ENCODE results near the gene TRAT1.
A peak's percentile ranks its signal among the peaks of the same experiment; 100 is the strongest.
"Not testable (repeated sequence)": the region's sequence is repeated elsewhere in the genome, so short reads cannot be mapped to it uniquely, and the experiment has no call there.

TRAT1 gene, protein sequence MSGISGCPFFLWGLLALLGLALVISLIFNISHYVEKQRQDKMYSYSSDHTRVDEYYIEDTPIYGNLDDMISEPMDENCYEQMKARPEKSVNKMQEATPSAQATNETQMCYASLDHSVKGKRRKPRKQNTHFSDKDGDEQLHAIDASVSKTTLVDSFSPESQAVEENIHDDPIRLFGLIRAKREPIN

GRCh38 chr3:108822123-108822897, at the start of gene TRAT1:
TSS of gene TRAT1 (plus strand) at chr3:108822786. CDS start at chr3:108822928, 142 bp downstream.
- DNase-seq: no peak

DNA sequence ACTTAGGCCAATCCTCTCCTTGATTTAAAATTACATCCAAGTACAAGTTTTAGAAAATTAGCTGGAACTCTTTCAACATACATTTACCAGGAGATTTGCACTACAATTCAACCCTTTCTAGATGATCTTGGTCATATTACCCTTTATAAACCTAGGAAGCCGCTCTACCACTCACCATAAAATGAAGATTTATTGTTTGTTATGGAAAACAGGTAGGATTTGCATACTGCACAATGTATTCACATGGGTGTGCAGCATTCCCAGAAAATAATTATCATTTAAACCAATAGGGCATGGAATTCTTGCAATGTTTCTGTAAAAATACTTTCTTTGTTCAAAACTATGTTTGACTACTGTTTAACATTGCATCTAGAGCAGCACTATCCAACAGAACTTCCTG, 46.9 kb upstream of the TRAT1 start:
- no peak for DNase-seq

GRCh38 chr3:108779496-108779895, 43.1 kb upstream of the TRAT1 start:
- no peak for DNase-seq

- peak; percentile 21 for DNase-seq
These were observed 42.4 kb upstream of the TRAT1 start for GRCh38 chr3:108780235-108780634.

DNA sequence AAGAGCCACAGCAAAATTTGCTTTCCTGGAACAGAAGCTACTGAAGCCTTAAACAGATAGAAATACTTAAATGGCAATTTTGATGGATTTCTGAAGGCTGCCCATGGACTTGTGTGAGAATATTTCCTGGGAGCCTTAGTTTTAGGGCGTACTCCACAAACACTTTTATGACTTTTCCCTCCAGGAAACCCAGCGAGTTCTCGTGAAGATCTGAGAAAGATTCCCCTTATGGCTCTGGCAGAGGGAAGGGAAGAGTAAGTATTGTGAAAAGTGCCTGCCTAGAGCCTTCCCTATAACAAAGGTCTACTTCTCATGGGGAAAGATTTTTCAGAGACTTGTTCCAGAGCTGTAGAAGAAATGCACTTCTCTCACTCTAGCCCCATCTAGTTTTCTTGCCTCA, 31.1 kb upstream of the TRAT1 start:
- DNase-seq: no peak

DNA sequence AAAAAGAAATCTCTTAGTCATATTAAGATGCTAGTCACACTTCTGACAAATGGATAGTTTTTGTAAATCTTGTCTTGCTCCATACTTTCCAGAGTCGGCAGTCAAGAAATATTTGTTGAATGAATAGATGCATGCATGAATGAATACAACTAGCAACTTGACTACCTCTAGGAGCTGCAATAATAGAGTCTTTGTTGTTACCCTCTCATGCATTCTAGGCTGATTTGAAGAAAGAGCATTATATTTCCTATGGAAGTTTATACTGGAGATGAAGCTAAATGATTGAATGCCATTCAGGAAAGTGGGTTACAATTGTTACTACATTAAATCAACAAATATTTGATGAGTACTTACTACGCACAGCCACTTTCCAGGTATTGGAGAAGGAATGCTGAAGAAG, 18.1 kb upstream of the TRAT1 start:
- no peak for DNase-seq

DNA sequence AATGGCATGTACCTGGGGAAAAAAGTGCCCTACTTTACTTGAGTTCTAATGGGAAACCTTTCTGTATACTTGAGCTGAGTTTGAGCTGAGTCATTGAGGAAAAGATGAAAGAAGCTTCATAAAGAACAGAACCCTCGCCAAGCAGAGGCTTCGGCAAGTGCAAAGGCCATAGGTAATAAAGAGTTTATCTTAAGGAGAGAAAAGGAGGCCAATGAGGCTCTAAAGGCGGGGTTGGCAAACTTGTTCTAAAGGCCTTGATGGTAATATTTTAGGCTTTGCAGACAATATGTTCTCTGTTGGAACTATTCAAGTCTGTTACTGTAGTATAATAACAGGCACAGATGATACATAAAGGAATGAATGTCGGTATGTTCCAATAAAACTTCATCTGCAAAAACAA, 17.6 kb upstream of the TRAT1 start:
- DNase-seq: no peak

- no peak for DNase-seq
These were observed 16.3 kb upstream of the TRAT1 start for GRCh38 chr3:108806316-108806715.

- DNase-seq: peak; percentile 48
These were observed 4.2 kb upstream of the TRAT1 start for GRCh38 chr3:108818404-108818803.

DNA sequence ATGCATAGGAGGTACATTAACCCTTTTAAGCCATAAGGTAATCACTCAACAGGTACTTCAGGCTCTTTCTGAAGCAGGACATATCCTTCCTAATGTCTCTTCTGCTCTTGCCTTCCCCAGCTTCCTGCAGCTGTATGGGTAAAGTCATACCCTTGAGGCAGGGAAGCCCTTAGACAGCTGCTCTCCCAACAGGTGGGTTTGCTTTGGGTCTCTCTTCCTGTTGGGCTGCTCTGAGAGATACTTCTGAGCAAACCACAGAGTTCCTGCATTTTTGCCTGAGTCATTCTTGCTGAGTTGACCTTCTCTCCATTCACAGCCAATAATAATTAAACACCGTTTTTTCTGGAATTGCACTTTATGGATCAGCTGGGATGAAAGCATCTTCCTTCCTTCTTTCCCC, 2.0 kb upstream of the TRAT1 start:
- no peak for DNase-seq

- no peak for DNase-seq
These were observed 641 bp downstream of the TRAT1 start for GRCh38 chr3:108823227-108823626.

- not testable (repeated sequence) for DNase-seq
These were observed 1.2 kb downstream of the TRAT1 start for GRCh38 chr3:108823803-108824202.

DNA sequence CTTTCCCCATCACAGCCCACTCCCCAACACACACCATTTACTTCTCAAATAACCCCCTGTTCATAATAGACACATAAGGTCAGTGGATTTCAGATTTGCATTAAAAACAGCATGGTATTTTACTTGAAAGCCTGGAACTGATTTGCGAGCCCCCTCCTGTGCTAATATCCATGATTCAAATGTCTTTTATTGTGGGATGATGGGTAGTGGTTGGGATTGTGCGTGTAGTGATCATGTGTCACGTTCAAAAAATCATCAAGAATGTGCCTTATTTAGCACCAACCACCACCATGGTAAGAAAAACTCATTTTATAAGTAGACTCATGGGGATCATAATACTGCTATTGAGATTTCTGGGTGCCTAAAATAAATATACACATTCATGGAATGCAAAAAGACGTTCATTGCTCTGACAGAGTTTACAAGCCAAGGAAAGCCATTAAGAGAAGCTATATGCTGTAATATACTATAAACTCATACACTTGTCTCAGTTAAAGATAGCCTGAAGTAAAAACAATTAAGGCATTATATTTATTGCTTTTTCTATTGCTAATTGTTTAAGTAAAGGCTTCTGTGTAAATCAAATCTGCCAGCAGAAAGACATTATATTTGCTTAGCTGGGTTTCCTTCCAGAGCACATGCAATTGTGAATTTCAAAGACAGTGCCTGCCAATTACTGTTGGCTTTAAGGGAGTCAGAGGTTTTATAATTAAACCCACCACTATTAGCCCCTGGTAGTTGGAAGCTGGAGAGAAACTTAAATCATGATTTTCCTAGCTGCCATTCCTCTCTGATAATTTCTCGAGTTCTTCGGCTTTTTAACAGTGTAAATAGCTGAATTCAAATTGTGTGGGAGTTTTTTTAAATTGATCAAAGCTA, 4.0 kb downstream of the TRAT1 start:
- no peak for DNase-seq

DNA sequence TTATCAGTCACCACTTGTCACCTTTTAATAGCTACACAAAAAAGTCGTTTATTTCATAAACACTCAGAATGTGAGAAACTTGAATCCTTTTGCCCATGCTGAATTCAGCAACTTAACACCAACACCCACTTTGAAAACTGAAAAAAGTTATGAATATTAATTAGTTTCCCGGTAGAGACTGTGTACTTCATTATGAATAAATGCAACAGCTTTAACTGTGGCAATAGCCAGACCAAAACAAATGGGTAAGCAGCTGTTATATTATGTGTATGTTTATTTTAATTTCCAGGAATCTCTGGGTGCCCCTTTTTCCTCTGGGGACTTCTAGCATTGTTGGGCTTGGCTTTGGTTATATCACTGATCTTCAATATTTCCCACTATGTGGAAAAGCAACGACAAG, 7.8 kb downstream of the TRAT1 start:
- DNase-seq: no peak

GRCh38 chr3:108830991-108831614, 8.5 kb downstream of the TRAT1 start:
- DNase-seq: no peak

DNA sequence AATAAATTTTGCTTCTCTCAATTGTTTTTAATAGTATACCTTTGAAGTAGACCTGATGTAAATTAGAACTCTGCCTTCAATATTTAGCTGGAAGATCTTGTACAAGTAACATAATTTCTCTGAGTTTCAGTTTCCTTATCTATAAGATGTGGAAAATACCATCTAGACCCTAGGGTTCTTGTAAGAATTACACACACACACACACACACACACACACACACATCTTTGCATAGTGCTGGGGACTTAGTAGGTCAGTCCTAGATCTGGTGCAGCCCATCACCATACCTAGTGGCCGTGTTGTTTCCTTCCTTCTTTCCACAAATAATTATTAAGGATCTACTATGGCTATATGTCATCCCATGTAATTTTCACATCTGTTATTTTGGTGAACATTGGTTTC, 11.0 kb downstream of the TRAT1 start:
- no peak for DNase-seq

GRCh38 chr3:108834551-108834950, 12.0 kb downstream of the TRAT1 start:
- DNase-seq: no peak

- peak; percentile 18 for DNase-seq
These were observed 12.5 kb downstream of the TRAT1 start for GRCh38 chr3:108835101-108835500.

GRCh38 chr3:108838436-108838835, 15.8 kb downstream of the TRAT1 start:
- peak; percentile 50 for DNase-seq

DNA sequence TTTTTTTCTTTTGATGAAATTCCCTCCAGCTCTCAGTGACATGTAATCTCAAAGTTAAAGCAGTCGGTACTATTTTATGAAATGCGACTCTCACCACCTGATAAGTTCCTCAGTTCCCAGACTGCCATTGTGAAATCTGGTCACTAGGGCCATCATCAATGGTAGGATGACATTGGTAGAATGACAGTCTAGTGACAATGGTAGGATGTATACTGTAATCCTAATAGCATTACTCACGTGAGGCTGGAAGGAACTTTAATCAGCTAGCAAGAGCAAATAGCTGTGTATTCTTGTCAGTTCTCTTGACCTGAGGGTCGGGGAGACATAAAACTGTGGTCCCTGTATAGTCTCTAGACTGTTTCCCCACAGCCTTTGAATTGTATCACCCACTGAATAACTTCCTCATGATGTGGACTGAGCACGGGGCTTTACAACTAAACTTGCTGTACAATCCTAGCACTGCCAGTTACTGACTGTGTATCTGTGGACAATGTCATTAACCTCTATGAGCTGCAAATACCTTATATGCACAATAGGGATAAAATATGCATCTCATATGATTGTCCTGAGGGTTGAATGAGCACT, 23.2 kb downstream of the TRAT1 start:
- DNase-seq: no peak

GRCh38 chr3:108847187-108847586, 24.6 kb downstream of the TRAT1 start:
- no peak for DNase-seq

DNA sequence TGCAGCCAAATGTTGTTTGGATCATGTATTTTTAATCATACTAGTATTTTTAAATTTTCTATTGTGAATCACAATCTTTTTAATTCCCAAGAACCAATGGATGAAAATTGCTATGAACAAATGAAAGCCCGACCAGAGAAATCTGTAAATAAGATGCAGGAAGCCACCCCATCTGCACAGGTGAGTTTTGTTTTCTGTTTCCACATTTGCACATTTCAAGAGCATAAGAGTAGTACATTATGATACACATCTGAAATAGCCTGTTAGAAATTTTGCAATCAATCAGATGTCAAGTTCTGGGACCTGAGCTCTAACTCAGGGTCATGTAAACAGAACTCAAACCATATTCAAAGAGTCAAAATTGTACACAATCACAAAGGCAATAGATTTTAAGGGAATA, 26.5 kb downstream of the TRAT1 start:
- DNase-seq: no peak

- no peak for DNase-seq
These were observed 38.8 kb downstream of the TRAT1 start for GRCh38 chr3:108861401-108861800.
